ENCODE results near the gene S100A3.
A peak's percentile ranks its signal among the peaks of the same experiment; 100 is the strongest.

The S100A3 gene

GRCh38 chr1:153509729-153510354, 39.2 kb downstream of the S100A3 start:
- Histone ChIP-seq H3K9ac (no peak overlapping the region), H3K4me3 (ENCODE audit: low read depth, low read length) (no peak overlapping the region), H3K9me3 (ENCODE audit: control insufficient read depth, low read length) (no peaks in the 10 kb centered on the region), H3K4me2 (ENCODE audit: low read length) (no peak overlapping the region), H3K27me3 (ENCODE audit: control insufficient read depth, insufficient read depth, low read length) (no peaks in the 10 kb centered on the region), H3K36me3 (ENCODE audit: control insufficient read depth, insufficient read depth, low read length) (no peaks in the 10 kb centered on the region), H2AFZ (no peak overlapping the region), H3K27ac (no peak overlapping the region), H3K4me1 (no peaks in the 10 kb centered on the region), H3K79me2 (no peaks in the 10 kb centered on the region)
- peak; percentile 12 for TF ChIP-seq CTCF (IDR thresholded peaks at IDR 0.05)

- Histone ChIP-seq H3K36me3 (ENCODE audit: control insufficient read depth, insufficient read depth, low read length) (no peaks in the 10 kb centered on the region), H3K9ac (no peak overlapping the region), H3K27me3 (ENCODE audit: control insufficient read depth, insufficient read depth, low read length) (no peaks in the 10 kb centered on the region), H3K4me1 (no peaks in the 10 kb centered on the region), H3K4me3 (ENCODE audit: low read depth, low read length) (no peak overlapping the region), H3K4me2 (ENCODE audit: low read length) (no peak overlapping the region), H3K27ac (no peak overlapping the region), H3K9me3 (ENCODE audit: control insufficient read depth, low read length) (no peaks in the 10 kb centered on the region), H2AFZ (no peak overlapping the region), H3K79me2 (no peaks in the 10 kb centered on the region)
- TF ChIP-seq CTCF (IDR thresholded peaks at IDR 0.05): no peak
These were observed 40.0 kb downstream of the S100A3 start for GRCh38 chr1:153509036-153509435.

GRCh38 chr1:153507926-153508583, 41.0 kb downstream of the S100A3 start:
- H3K79me2 ChIP-seq: no peaks in the 10 kb centered on the region
- TF ChIP-seq CTCF (IDR thresholded peaks at IDR 0.05): no peak
- H2AFZ ChIP-seq: no peak overlapping the region
- no peak overlapping the region for H3K27ac ChIP-seq
- H3K36me3 ChIP-seq (ENCODE audit: control insufficient read depth, insufficient read depth, low read length): no peaks in the 10 kb centered on the region
- H3K4me3 ChIP-seq (ENCODE audit: low read depth, low read length): no peak overlapping the region
- H3K4me2 ChIP-seq (ENCODE audit: low read length): no peak overlapping the region
- H3K9ac ChIP-seq: no peak overlapping the region
- H3K4me1 ChIP-seq: no peaks in the 10 kb centered on the region
- H3K27me3 ChIP-seq (ENCODE audit: control insufficient read depth, insufficient read depth, low read length): no peaks in the 10 kb centered on the region
- no peaks in the 10 kb centered on the region for H3K9me3 ChIP-seq (ENCODE audit: control insufficient read depth, low read length)

DNA sequence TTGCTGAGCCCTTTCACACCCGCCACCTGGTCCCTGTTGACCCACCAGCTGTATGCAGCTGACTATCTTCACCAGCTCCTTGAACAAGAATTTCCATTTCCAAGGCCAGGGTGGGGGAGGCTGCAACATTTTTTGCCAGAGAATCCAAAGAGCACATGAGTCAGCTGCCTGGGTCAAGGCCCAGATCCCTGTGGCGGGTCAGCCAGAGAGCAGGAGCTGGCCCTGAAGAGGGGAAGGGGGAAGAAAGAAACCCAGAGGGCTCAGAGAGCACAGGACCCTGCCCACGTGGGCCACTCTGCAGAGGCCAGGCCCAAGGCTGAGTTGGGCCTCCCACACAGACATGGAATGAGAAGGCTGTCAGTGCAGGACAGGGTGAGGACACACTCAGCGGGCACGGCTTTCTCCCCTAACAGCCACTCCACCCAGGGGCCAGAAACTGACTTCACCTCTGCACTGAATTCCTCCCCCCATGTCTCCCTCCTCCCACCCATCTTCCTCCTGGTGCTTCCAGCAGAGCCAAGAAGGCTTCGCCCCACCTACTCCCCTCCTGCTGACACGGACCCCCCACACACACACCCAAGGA, 42.1 kb downstream of the S100A3 start:
- no peak overlapping the region for H2AFZ ChIP-seq
- no peaks in the 10 kb centered on the region for H3K36me3 ChIP-seq (ENCODE audit: control insufficient read depth, insufficient read depth, low read length)
- no peaks in the 10 kb centered on the region for H3K79me2 ChIP-seq
- H3K4me2 ChIP-seq (ENCODE audit: low read length): no peak overlapping the region
- no peak for TF ChIP-seq CTCF (IDR thresholded peaks at IDR 0.05)
- no peaks in the 10 kb centered on the region for H3K27me3 ChIP-seq (ENCODE audit: control insufficient read depth, insufficient read depth, low read length)
- no peak overlapping the region for H3K27ac ChIP-seq
- H3K9ac ChIP-seq: no peak overlapping the region
- H3K4me3 ChIP-seq (ENCODE audit: low read depth, low read length): no peak overlapping the region
- H3K9me3 ChIP-seq (ENCODE audit: control insufficient read depth, low read length): no peaks in the 10 kb centered on the region
- no peaks in the 10 kb centered on the region for H3K4me1 ChIP-seq
